ENCODE data around the gene HIVEP3.

DNA sequence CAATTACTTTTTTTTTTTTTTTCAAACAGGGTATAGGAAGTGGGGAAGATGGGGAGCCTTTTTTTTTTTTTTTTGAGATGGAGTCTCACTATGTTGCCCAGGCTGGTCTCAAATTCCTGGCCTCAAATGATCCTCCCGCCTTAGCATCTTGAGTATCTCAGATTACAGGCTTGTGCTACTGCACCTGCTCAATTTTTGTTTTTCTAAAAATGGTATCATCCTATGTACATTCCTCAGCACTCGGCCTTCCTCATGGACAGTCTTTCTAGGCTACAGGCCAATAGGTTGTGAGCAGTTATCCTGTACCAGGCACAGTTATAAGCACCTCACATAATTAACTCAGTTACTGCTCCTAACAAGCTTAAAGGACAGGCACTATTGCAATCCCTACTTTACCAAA, 302.2 kb downstream of the HIVEP3 start:
- no peak for TF ChIP-seq POLR2A (IDR thresholded peaks at IDR 0.05)
- TF ChIP-seq CTCF (IDR thresholded peaks at IDR 0.05) = no peak

Measured in esophagus squamous epithelium (tissue), 4 donors.